Fibroblast of mammary gland (primary cell): ENCODE results near the gene WDR4.

Source experiments
- DNase-seq: peaks from one replicate; pipeline ENCODE4 v3.0.0-alpha.2; 2010; ENCODE audit warnings: low read depth
- H3K4me3 ChIP-seq: 2 replicates; pipeline ENCODE4 v1.5.1; 2011; ENCODE audit warnings: low read depth, mild to moderate bottlenecking, low read length, moderate library complexity; ENCODE audit not compliant: control insufficient read depth
- CTCF ChIP-seq: conservative IDR thresholded peaks from 2 replicates; pipeline ENCODE4 v1.5.1; 2011; ENCODE audit warnings: low read depth, low read length, inconsistent platforms; ENCODE audit not compliant: control insufficient read depth, insufficient read depth

The WDR4 gene

GRCh38 chr21:42837421-42838211, 41.7 kb downstream of the WDR4 start:
- TF ChIP-seq CTCF: no peak
- DNase-seq: no peak
- H3K4me3 ChIP-seq: no peak overlapping the region

DNA sequence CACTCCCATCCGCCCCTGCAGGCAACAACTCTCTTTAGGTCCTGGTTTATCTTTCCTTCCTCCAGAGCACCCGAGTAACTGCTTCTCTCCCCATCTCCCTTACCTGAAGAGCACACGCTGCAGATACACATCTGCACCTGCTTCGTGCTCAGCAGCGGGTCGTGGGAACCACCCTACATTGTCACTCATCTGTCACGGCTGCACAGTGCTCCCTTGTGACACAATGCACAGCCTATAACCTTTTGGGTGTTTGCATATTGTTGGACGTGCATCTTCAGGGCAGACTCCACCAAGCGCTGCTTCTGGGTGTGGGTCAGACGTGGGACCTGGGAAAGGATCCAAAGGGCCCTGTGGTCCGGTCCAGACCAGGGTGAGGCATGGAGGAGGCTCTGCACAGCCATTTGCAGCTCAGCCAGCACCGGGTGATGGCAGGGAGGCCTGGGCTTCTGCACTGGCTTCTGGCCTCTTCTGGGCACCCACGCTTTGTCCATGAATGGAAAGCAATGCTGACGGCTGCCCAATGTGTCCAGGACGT, 42.5 kb downstream of the WDR4 start:
- H3K4me3 ChIP-seq: no peak overlapping the region
- no peak for DNase-seq
- TF ChIP-seq CTCF: no peak

DNA sequence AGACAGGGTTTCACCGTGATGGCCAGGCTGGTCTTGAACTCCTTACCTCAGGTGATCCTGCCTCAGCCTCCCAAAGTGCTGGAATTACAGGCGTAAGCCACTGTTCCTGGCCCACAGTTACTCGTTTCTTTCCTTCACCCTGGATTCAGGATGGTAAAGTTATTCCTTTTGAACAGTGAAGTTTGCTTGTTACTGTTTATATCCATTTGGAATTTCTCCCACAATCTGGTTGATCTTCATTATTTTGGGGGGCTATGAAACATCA, 43.0 kb downstream of the WDR4 start:
- no peak for TF ChIP-seq CTCF
- H3K4me3 ChIP-seq: no peak overlapping the region
- no peak for DNase-seq

DNA sequence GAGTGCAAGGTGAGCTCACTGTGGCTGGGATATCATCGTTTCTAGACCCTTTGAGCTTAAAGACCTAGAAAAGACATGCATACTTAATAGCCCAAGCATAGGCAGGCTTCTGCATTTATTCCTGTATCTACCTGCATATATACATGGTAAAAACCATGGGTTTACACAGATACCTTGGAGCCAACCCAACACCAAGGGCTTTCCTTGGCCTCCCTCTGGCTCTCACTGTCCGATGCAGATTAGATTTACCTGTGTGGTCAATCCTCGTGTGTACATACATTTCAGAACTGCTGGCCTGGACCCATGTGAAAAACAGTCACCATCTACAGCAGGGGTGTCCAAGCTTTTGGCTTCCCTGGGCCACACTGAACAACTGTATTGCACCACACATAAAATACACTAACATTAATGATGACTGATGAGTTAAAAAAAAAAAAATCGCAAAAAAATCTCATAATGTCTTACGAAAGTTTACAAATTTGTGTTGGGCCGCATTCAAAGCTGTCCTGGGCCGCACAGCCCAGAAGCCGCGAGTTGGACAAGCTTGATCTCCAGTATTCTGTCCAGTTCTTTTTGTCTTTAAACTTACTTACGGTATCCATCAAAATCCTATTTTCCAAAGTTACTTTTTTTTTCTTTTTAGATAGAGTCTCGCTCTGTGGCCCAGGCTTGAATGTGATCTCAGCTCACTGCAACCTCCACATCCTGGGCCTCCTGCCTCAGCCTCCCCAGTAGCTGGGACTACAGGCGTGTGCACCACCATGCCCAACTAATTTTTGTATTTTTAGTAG, 43.5 kb downstream of the WDR4 start:
- no peak for TF ChIP-seq CTCF
- no peak overlapping the region for H3K4me3 ChIP-seq
- no peak for DNase-seq

DNA sequence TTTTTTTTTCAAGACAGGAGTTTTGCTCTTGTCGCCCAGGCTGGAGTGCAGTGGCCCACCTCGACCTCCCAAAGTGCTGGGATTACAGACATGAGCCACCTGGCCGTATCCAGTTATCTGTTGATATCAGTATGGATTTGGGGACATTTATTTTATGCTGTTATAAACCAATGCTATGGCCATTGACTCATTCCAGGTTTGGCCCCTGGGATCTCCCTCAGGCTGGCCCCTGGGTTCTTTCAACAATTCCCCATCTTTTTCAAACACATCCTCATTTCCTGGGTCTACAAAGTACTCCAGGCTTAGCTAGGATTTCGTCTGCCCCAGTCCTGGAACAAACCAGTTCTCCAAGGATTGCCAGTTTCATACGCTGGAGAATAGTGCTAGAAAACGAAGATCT, 44.1 kb downstream of the WDR4 start:
- no peak overlapping the region for H3K4me3 ChIP-seq
- no peak for DNase-seq
- TF ChIP-seq CTCF: no peak

- no peak for DNase-seq
- no peak for TF ChIP-seq CTCF
- H3K4me3 ChIP-seq: no peak overlapping the region
These were observed 44.6 kb downstream of the WDR4 start for GRCh38 chr21:42834726-42835191.
